Measurements from ENCODE around the gene CHAD.

Gene CHAD, protein sequence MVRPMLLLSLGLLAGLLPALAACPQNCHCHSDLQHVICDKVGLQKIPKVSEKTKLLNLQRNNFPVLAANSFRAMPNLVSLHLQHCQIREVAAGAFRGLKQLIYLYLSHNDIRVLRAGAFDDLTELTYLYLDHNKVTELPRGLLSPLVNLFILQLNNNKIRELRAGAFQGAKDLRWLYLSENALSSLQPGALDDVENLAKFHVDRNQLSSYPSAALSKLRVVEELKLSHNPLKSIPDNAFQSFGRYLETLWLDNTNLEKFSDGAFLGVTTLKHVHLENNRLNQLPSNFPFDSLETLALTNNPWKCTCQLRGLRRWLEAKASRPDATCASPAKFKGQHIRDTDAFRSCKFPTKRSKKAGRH

DNA sequence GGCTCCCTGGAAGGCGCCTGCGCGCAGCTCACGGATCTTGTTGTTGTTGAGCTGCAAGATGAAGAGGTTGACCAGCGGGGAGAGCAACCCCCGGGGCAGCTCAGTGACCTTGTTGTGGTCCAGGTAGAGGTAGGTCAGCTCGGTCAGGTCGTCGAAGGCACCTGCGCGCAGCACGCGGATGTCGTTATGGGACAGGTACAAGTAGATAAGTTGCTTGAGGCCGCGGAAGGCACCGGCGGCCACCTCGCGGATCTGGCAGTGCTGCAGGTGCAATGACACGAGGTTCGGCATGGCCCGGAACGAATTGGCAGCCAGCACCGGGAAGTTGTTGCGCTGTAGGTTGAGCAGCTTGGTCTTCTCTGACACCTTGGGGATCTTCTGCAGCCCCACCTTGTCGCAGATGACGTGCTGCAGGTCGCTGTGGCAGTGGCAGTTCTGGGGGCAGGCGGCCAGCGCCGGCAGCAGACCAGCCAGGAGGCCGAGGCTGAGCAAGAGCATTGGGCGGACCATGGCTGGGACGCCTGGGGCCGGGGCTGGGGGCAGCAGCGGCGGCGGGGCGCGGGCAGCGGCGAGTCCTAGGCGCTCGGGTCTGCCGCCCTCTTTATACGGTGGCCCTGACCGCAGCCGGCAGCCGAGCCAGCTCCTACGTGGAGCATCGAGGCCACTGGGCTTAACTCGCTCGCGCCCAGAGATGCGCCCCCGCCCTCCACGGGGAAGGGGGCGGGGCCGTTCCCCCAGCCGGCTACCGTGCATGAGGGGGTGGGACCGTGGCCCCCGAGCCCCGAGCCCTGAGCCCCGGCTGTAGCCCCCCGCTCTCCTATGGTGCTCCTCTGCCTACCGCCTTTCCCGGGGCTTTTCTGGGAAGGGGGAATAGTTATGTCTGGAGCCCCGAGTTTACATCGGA is at the start of gene CHAD:
CHAD (minus strand) TSS at position 577 of the 904 bp plus-strand sequence; CDS start at position 510, 67 bp downstream.
- no peak for DNase-seq (ENCODE audit: low read depth in 2 of 2)

DNA sequence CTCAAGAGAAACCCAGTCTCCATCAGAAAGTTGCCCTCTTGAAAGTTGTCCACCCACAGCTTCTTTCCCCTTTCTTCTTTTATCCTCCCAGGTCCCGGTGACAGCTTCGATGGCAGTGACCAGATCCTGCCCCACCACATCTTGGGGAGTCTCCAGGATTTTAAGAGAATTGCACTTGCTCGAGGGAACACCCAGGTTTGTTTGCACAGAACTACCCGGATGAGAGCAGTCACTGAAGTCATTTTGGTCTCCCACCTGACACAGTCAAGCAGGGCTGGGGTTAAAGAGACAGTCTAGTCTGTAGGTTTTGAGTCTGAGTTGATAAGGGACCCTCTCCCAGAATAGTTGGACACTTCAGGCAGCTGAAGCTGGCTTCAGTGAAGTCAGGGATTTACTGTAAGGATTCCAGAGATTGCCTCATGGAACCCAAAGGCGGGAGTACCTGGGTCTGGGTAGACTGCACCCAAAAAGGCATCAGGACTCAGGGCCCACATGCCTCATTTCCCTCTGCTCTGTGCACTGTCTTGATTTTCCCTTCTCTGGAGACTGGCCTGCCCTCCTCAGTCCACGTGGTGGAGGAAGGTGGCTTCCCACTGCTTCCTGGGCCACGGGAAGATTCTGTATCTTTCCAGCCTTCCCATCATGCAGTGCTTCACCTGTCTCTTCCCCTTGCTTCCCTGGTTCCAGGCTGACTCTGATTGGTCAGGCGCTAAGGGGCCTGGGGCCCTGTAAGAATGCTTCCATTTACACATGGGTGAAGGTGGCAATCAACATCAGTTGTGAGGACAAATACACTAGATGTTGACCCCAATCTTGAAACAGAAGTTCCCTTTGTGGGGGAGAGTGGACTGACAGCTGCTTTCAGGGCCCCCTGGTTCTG is 49.1 kb upstream of the CHAD start:
- DNase-seq (ENCODE audit: low read depth in 2 of 2) = no peak

DNA sequence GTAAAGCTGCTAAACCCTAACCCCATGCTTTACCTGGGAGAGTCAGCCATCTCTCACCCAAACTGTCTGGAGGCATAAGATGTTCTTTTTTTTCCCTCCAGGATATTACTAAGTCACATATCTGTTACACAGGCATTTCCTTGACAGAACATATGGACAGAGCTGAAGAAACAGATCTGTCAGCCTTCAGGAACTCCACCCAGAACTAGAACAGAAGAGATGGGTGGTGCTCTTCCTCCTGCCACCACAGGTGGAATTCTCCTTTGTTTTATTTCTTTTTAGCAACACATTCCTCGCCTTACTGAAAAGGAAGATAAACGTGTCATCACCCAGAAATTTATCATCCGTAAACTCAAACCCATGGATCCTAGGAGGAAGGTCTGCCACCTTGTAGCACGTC is 48.3 kb upstream of the CHAD start:
- DNase-seq (ENCODE audit: low read depth in 2 of 2) = no peak

DNA sequence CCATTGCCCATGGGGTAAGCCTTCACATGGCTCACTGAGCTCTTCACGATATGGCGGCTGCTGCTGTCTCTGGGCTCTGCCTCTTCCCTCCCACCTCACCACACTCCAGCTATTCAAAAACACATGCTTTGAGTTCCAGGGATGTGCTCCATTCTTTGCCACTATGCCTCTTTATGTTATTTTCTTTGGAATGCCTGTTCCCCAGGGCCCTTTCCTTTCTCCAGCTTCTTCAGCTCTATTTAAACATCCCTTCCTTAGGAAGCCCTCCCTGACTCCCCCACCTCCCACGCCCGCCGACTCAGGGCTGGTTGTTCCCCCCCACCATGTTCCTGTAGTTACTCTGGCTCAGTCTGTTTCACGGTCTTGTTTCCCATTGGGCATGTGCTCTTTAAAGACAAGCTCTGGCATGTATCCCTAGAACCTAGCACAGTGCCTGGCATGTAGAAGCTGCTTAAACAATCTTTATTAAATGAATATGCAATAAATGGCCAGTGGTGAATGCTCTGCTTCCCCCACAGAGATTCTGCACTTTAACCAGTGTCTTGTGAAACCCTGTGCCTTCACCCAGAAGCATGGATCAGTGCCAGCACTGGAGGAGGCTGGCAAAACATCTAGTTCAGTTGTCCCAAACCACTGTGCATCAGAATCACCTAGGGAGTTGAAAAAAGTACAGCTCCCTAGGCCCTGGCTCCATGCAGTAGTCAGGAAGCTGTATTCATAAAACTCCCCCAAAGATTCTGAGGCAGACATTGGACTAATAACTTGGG is 46.4 kb upstream of the CHAD start:
- no peak for DNase-seq (ENCODE audit: low read depth in 2 of 2)

DNA sequence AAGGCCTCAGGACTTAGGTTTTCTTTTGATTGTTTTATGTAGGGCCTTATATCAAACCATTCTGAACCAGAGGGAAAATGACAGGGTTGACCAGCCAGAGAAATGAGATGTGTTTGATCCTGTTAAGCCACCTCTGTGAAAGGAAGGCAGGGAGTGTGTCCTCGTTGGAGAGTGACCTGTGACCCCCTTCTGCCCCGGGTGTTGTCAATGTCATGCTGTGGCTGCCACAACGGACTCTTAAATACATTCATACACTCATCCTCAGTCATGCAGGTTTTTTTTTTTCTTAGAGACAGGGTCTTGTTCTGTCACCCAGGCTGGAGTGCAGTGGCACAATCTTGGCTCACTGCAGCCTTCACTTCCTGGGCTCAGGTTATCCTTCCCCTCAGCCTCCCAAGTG is 45.7 kb upstream of the CHAD start:
- DNase-seq (ENCODE audit: low read depth in 2 of 2) = no peak

DNA sequence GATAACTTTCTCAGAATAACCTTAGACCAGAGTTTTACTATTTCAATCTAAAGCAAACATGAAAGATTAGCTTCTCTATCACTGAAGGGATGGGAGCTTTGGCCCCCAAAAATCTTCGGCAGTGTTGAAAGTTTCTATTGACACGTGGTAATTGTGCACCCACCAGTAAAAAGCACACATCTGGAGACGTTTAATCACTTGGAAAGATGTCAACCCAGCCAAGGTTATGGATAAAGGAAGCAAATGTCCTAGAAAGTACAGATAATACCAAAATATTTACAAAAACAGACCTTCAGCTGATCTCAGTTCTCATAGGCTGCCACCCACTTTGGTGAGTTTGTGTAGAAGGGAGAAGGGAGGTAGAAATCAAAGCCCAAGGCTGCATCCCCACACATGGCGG is 44.8 kb upstream of the CHAD start:
- DNase-seq (ENCODE audit: low read depth in 2 of 2) = no peak

DNA sequence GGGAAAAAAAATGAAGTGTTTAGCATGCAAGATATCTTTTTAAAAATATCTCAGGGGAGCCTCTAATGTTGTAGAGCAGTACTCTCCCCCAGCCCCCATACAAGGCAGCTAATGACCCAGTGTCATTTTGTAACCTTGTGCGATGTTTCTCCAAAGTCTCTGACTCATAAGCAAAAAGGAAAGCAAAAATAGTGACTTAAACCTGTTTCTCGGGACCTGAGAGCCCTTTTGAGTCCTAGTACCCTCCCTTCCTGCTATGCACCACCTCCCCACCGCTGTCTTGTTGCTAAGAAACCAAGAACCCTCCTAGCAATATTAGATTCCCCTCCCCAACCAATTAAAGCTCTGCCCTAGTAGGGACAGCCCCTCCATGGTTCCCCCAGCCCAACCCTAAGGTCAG is 42.4 kb upstream of the CHAD start:
- DNase-seq (ENCODE audit: low read depth in 2 of 2) = no peak

DNA sequence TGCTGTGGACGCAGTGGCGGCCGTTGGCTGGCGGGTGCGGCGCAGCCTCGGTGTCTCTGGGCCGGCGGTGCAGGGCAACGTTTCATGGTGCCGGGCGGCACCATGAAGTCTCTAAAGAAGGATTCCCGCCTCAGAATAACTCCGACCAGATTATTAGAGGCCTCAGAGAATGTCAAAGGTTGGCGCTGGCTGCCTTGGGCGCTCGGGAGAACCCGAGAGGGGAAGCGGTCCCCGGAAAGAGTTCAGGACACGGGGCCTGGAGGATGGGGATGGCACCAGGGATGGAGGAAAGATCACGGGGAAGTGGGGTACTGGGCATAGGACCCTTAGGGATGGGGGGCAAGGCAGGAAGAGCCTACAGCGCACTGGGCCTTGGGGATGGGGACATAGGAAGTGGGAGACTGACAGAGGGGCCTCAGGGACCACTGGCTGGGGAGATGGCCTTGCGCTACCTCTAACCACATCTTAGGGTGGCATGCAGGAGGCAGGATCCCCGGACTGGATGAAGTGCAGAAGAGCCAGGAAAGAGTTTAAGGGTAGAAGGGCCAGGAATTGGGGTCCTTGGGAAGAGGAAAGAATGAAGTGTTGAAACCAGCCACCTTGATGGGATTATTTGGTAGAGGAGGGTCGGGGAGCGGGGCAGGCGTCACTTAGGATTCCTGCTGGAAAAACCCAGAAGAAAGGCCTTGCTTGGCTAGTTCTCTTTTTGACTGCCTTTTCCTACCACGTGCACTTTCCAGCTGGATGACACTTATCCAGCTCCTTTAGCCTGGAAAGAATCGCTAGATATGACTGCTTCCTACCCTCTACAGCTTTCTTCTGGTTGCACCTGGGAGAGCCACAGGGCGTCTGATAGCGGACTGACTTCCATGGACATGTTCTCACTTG is 40.1 kb upstream of the CHAD start:
- DNase-seq (ENCODE audit: low read depth in 2 of 2) = no peak

DNA sequence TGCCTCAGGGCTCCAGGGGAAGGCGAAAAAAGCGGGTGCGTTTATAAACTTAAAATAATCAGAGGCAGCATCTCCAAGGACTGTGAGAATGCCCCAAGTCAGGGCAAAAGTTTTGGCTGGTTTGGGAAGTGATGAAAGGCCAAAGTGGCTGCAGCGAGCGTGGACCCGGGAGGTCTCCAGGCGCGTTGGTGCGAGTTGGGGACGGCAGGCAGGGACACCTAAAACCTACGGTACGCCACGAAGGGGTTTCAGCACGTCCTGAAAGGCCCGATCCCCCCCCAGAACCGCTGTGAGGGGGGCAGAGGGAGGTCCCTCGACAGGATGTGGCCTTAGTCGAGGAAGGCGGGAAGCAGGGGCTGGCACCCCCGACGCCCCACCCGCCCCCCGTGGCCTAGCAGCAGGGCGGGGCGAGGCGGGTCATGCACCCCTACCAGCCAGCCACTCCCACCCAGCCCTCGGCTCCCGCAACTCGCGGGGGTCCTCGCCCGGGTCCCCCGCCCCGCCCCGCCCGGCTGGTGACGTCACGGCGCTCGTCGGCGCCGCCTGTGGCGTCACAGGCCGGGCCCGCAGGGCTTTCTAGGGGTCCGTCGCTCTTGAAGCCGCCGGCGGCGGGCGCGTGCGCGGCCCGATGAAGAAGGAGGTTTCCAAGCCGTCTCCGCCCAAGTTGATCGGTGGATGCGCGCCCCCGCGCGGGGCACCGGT is 39.3 kb upstream of the CHAD start, which contains the start of gene MYCBPAP:
MYCBPAP (plus strand) TSS at position 569 of the 702 bp plus-strand sequence. CDS start 236 bp downstream, outside the sequence.
- peak; percentile 57 to 61 for DNase-seq (ENCODE audit: low read depth in 2 of 2)

DNA sequence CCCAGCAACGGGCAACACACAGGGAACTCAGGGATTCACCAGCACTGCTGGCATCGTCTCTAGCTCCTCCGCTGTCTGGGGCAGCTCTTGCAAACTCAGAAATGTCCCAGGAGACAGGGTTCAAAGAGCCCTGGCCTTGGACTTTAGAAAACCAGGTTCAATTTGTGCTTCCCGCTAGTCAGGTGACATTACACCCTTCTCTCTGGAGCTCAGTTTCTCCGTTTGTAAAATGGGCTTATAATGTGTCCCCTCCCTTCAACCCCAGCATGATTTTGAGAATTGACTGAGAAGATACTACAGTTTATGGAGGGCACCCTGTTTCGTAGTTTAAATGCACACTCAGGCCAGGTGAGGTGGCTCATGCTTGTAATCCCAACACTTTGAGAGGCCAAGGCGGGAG is 37.6 kb upstream of the CHAD start:
- DNase-seq (ENCODE audit: low read depth in 2 of 2) = no peak

DNA sequence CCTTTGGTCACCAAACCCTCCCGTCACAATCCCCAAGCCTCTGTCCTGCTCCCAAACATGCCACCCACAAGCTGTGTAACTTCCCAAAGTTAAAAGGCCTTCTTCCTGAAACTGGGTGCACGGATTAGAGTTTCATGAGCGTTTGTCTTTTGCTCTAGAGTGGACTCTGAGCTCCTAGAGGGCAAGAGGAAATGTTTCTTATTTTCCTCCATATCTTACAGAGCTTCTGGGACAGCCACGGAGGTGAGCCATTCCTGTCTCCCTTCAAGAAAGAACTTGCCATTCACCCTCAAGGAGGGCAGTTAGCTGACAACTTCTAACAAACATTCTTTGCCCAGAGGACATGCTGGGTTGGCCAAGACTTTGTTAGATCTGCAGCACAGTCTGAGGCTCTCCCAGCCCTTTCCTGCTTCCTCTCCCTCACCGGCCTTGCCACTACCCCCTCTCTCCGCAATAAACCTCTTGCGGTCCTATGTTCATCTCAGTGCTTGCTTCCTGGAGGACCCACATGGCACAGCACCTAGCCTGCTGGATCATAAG is 37.0 kb upstream of the CHAD start:
- no peak for DNase-seq (ENCODE audit: low read depth in 2 of 2)

DNA sequence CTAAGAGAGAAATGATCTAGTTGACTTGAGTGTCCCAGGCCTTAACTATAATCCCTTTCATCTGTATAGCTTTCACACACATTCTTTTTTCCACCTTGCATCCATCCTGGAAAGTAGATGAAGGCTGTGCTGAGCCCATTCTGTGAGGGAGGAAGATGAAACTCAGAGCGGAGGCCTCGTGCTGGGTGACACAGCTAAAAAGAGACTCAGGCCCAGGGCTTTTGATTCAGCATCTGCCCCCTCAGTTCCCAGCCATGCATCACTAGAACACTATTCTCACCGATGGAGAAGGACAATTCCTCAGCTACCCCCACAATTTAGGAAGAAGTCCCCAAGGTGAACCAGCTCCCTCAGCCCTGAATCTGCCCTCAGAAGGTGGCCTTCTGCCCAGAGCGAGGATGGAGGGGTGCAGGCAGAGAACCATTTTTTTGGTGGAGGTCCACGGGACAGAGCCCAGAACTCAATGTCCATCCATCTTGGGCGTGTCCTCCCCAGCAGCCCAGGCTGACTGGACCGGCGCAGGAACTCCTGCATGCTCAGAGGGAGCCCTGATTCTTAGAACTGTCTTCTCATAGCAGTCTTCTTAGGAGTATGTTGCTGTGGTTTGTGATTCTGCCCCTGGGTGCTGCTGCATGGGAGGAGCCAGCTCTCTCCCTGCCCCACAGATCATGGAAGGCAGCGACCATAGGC is 33.8 kb upstream of the CHAD start:
- no peak for DNase-seq (ENCODE audit: low read depth in 2 of 2)

DNA sequence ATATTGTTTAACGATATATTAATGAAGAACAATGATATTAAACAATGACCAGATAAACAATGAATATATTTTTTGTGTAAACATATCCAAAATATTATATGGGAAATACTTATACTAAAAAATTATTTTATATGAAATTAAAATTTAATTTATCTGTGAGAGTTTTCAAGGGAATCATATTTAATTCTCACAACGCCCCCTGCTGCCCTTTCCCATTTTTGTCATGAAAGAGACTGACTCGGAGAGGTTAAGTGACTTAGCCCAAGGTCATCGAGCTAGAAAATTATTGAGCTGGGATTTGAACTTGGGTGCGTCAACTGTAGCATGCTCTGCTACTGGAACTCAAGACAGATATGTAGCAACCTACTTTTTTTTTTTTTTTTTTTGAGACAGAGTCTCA is 32.4 kb upstream of the CHAD start:
- no peak for DNase-seq (ENCODE audit: low read depth in 2 of 2)

DNA sequence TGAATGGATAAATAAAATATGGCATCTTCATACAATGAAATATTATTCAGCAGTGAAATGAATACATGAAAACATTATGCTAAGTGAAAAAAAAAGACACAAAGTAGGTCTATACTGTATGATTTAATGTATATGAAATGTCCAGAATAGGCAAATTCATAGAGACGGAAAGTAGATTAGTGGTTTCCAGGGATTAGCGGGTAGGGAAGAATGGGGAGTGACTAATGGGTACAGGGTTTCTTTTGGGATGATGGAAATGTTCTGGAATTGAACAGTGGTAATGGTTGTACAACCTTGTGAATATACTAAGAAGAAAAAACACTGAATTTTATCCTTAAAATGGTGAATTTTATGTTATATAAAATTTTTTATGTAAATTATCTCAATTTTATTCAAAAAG is 31.0 kb upstream of the CHAD start:
- no peak for DNase-seq (ENCODE audit: low read depth in 2 of 2)

DNA sequence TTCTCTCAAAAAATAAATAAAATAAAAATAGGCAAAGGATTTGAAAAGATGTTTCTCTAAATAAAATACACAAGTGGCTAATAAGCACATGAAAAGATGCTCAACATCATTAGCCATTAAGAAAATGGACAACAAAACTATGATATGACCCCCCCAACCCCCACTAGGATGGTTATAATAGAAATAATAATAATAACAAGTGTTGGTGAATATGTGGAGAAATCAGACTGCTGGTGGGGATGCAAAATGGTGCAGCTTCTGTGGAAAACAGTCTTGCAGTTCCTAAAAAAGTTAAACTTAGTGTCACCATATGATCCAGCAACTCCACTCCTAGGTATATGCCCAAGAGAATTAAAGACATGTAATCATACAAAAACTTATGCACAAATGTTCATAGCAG is 30.6 kb upstream of the CHAD start:
- DNase-seq (ENCODE audit: low read depth in 2 of 2) = no peak

DNA sequence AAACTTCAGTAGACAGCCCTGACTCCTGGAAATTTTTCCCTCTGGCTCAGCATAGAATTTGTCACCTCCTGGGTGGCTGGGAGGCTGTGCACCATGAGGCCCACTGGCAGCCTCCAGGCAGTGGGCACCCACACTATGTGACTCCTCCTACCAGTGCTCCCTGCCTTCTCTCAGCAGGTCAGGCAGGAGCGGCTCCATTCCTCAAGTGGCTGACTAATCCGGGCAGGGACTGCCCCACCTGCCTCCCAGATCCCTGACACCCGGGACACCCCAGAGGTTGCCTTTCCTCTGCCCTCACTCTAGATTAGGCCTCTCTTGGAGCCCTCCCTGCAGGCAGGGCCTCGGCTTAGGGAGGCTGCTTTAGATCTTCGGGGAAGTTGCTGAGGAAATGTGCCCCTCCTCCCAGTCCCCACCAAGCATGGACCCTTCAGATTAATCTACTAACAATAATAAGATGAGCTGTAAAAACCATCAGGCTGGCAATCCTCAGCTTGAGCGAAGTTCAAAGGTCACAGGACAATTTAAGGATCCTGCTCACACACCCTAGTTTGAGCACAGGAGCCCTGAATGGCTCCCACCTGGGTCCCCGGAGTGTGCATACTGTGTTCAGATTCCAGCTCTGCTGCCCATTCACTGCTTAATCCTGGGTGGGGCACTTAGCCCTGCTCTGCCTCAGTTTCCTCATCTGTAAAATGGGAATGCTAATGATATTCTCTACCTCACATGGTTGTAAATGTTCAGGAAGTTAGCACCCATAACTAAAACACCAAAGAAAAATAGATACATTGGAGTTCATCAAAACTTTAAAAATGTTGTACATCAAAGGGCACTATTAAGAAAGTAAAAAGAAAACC is 29.6 kb upstream of the CHAD start:
- no peak for DNase-seq (ENCODE audit: low read depth in 2 of 2)

DNA sequence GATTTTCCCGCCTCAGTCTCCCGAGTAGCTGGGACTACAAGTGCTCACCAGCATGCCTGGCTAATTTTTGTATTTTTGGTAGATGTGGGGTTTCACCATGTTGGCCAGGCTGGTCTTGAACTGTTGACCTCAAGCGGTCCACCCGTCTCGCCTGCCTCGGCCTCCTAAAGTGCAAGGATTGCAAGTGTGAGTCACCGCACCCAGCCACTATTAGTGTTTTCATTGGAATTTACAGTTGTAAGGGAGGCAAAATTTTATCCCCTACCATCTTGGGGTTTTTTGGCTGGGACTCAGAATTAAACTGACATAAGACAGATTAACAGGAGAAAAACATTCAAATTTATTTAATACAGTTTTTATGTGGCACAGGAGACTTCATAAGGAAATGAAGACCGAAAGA is 27.2 kb upstream of the CHAD start:
- DNase-seq (ENCODE audit: low read depth in 2 of 2) = no peak

Data from stimulated activated CD8-positive, alpha-beta memory T cell treated with anti-CD3 and anti-CD28 coated beads, Interleukin-7, amount 100 ng/mL, for 4 hours (primary cell).